HG03520 (cell line): ENCODE measurements around the gene RUFY3.
A peak's percentile ranks its signal among the peaks of the same experiment; 100 is the strongest.
"Not testable (repeated sequence)": the region's sequence is repeated elsewhere in the genome, so short reads cannot be mapped to it uniquely, and the experiment has no call there.

Experiments
- ATAC-seq: cut with Tn5 transposase; IDR thresholded peaks from one replicate; pipeline ENCODE4 v1.9.1; 2021; ENCODE audit warnings: mild to moderate bottlenecking, moderate library complexity; ENCODE audit not compliant: unreplicated experiment

Gene RUFY3

GRCh38 chr4:70769396-70769795 is 47.6 kb downstream of the RUFY3 start:
- ATAC-seq: not testable (repeated sequence)

- ATAC-seq: no peak
These were observed 51.3 kb downstream of the RUFY3 start for GRCh38 chr4:70772929-70773555.

GRCh38 chr4:70778888-70779422 is 57.2 kb downstream of the RUFY3 start:
- no peak for ATAC-seq

- ATAC-seq: no peak
These were observed 61.3 kb downstream of the RUFY3 start for GRCh38 chr4:70783096-70783495.

- no peak for ATAC-seq
These were observed 65.7 kb downstream of the RUFY3 start for GRCh38 chr4:70787496-70787895.

GRCh38 chr4:70788733-70789132 is 67.0 kb downstream of the RUFY3 start:
- no peak for ATAC-seq

GRCh38 chr4:70793626-70794025 is 71.9 kb downstream of the RUFY3 start:
- ATAC-seq: no peak

- peak; percentile 56 for ATAC-seq
These were observed 79.6 kb downstream of the RUFY3 start for GRCh38 chr4:70801265-70801809.

GRCh38 chr4:70802928-70803580 is 81.3 kb downstream of the RUFY3 start:
- no peak for ATAC-seq

- no peak for ATAC-seq
These were observed 86.4 kb downstream of the RUFY3 start for GRCh38 chr4:70808151-70808550.

- no peak for ATAC-seq
These were observed 93.6 kb downstream of the RUFY3 start for GRCh38 chr4:70815370-70815769.

- no peak for ATAC-seq
These were observed 95.1 kb downstream of the RUFY3 start for GRCh38 chr4:70816894-70817293.

- no peak for ATAC-seq
These were observed 96.5 kb downstream of the RUFY3 start for GRCh38 chr4:70818173-70818855.

GRCh38 chr4:70818921-70819320 is 97.2 kb downstream of the RUFY3 start:
- ATAC-seq: no peak

- no peak for ATAC-seq
These were observed 107.3 kb downstream of the RUFY3 start for GRCh38 chr4:70829015-70829414.

GRCh38 chr4:70829492-70829891 is 107.7 kb downstream of the RUFY3 start:
- no peak for ATAC-seq

GRCh38 chr4:70830054-70830453 is 108.3 kb downstream of the RUFY3 start:
- no peak for ATAC-seq

- no peak for ATAC-seq
These were observed 109.5 kb downstream of the RUFY3 start for GRCh38 chr4:70831293-70831692.

- no peak for ATAC-seq
These were observed 111.9 kb downstream of the RUFY3 start for GRCh38 chr4:70833675-70834074.

- no peak for ATAC-seq
These were observed 114.3 kb downstream of the RUFY3 start for GRCh38 chr4:70836081-70836480.

- no peak for ATAC-seq
These were observed 116.4 kb downstream of the RUFY3 start for GRCh38 chr4:70838204-70838603.
